ENCODE data around the gene POLD3. TPM values are rescaled to one million over a fixed set of nuclear protein-coding genes. Genes with fewer than 3 reads are reported as not detected.

The POLD3 gene
- total and polyA plus RNA-seq, 2 of the 8 experiments (the other 6 are each of a cell fraction or from before 2014, with no cell fraction given): 18.1 to 29.3 TPM

DNA sequence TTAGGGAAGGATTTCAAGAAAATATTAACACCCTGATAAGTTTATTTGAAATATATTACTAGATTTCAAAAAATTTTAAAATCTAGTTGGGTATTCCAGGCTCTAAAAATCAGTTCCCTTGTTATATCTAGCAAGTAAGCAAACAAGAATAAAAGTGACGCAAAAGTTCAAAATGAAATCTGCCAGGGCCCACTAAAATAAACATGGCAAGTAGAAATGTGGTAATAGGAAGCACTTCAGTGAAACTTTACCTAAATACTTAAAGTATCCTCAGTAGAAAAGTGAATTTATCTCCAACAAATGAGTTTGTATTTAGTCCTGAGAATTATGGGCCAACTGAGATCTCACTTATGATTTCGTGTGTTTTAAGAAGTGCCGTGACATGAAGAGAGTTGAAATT lies 23.6 kb downstream of the POLD3 start:
- Histone ChIP-seq H3K4me3 (ENCODE audit: extremely low read depth in 1 of 4, insufficient read depth in 2 of 4, low read depth in 3 of 4, low read length in 4 of 4) (no peak overlapping the region), H2BK120ac (replicated peaks; ENCODE audit: low read depth, low read length) (no peak overlapping the region), H3K4ac (replicated peaks; ENCODE audit: insufficient read length, low read depth, low read length) (no peak overlapping the region), H4K20me1 (replicated peaks in 1 of 2; ENCODE audit: control insufficient read depth in 1 of 2, insufficient read depth in 2 of 2, low read length in 2 of 2) (peaks cover 0 to 1% of the 10 kb centered on the region in 2 experiments), H2BK5ac (ENCODE audit: low read depth, low read length) (no peak overlapping the region), H2AFZ (ENCODE audit: low read length) (no peak overlapping the region), H2AK5ac (ENCODE audit: low read depth, low read length) (no peak overlapping the region), H4K91ac (replicated peaks; ENCODE audit: insufficient read length, low read length) (no peak overlapping the region), H3K56ac (replicated peaks; ENCODE audit: insufficient read length, low read depth, low read length) (no peak overlapping the region), H3K9me3 (ENCODE audit: insufficient read depth in 2 of 2, low read depth in 1 of 2, low read length in 1 of 2) (no peaks in the 10 kb centered on the region), H3K79me1 (ENCODE audit: low read depth, low read length) (no peaks in the 10 kb centered on the region), H3K4me2 (ENCODE audit: insufficient read depth in 1 of 2, low read depth in 2 of 2, low read length in 2 of 2) (no peak overlapping the region), H3K23ac (ENCODE audit: insufficient read length) (no peak overlapping the region), H3K79me2 (ENCODE audit: control insufficient read depth in 1 of 2, insufficient read depth in 2 of 2, low read length in 2 of 2) (no peaks in the 10 kb centered on the region), H3K27me3 (replicated peaks in 1 of 4; ENCODE audit: control insufficient read depth in 3 of 4, extremely low read depth in 1 of 4, insufficient read depth in 3 of 4, low read length in 3 of 4) (no peaks in the 10 kb centered on the region), H2BK15ac (ENCODE audit: low read length) (no peak overlapping the region), H2BK12ac (ENCODE audit: low read depth, low read length) (no peak overlapping the region), H3K36me3 (ENCODE audit: control insufficient read depth in 2 of 4, insufficient read depth in 4 of 4, low read length in 3 of 4) (peaks cover 13 to 59% (median 25%) of the 10 kb centered on the region in 4 experiments), H3K14ac (ENCODE audit: insufficient read length) (no peak overlapping the region), H4K5ac (ENCODE audit: insufficient read length, low read depth, low read length) (no peak overlapping the region), H3K18ac (ENCODE audit: extremely low read depth, low read length) (no peak overlapping the region), H3K9ac (replicated peaks in 1 of 4; ENCODE audit: extremely low read depth in 1 of 4, low read depth in 3 of 4, low read length in 3 of 4) (no peak overlapping the region), H3K27ac (ENCODE audit: low read depth, low read length) (no peak overlapping the region), H3K4me1 (replicated peaks in 1 of 4; ENCODE audit: control insufficient read depth in 3 of 4, insufficient read depth in 4 of 4, low read length in 3 of 4) (no peaks in the 10 kb centered on the region), H3K23me2 (ENCODE audit: low read depth, low read length) (no peaks in the 10 kb centered on the region), H4K8ac (ENCODE audit: extremely low read depth, insufficient read depth, low read length) (no peak overlapping the region), H2BK20ac (ENCODE audit: low read length) (no peak overlapping the region)
- FAIRE-seq (no peak), DNase-seq (ENCODE audit: low read depth in 1 of 2, low spot score in 2 of 2) (no peak)
- CTCF ChIA-PET (ENCODE audit: partially characterized antibody): interaction anchor here (0.6 to 1.5 kb wide), 2 partner anchors 80 to 597 kb away, joined by 3 to 5 read pairs; no protein-coding TSS in a partner anchor
- WGBS, 2 experiments (ENCODE audit: extremely low coverage in 1 of 2, insufficient coverage in 1 of 2, insufficient read length in 1 of 2, insufficient replicate concordance in 2 of 2, low coverage in 1 of 2, low lambda C conversion rate in 2 of 2, missing lambda C conversion rate in 1 of 2): 90% methylated on average over 3 of the region's 3 CpGs; no CpG with 5 or more reads in 1 of the 2 experiments
- no peak for TF ChIP-seq JUND (IDR thresholded peaks at IDR 0.05; ENCODE audit: low read length)
- POLR2A ChIA-PET (ENCODE audit: partially characterized antibody): no interaction called here
